HEK293T (cell line): ENCODE results near the gene GFRA1.

ENCODE experiments used
- CTCF ChIA-PET: fragments of 350-600 bp; formaldehyde crosslinking; extraction: SDS; loops from one replicate; lab custom pipeline; 2021; ENCODE audit warnings: antibody characterized with exemption, inconsistent platforms; lab: Yijun Ruan, JAX
- POLR2A ChIA-PET: fragments of 350-600 bp; formaldehyde crosslinking; extraction: SDS; loops from one replicate; lab custom pipeline; 2020; ENCODE audit warnings: antibody characterized with exemption, inconsistent platforms; lab: Yijun Ruan, JAX
- DNase-seq: peaks from one replicate; pipeline ENCODE4 v3.0.0; 2012; ENCODE audit warnings: mixed read lengths; ENCODE audit errors: extremely low spot score
- ARNT ChIP-seq: fragments of 450-650 bp; IDR thresholded peaks from 2 replicates; pipeline ENCODE4 v1.6.1; 2017; ENCODE audit warnings: mild to moderate bottlenecking
- BHLHE40 ChIP-seq: fragments of 450-650 bp; IDR thresholded peaks from 2 replicates; pipeline ENCODE4 v1.6.1; 2016; ENCODE audit warnings: mild to moderate bottlenecking, moderate library complexity, borderline replicate concordance
- CTBP1 ChIP-seq: fragments of 450-650 bp; IDR thresholded peaks from 2 replicates; pipeline ENCODE4 v1.6.1; 2016; ENCODE audit warnings: borderline replicate concordance
- ELF4 ChIP-seq: fragments of 450-650 bp; IDR thresholded peaks from 2 replicates; pipeline ENCODE4 v1.6.1; 2017; ENCODE audit warnings: antibody characterized with exemption
- FOXA1 ChIP-seq: fragments of 450-650 bp; IDR thresholded peaks from 2 replicates; pipeline ENCODE4 v1.6.1; 2016; ENCODE audit warnings: mild to moderate bottlenecking
- FOXK2 ChIP-seq: fragments of 450-650 bp; IDR thresholded peaks from 2 replicates; pipeline ENCODE4 v1.6.1; 2016; ENCODE audit warnings: mild to moderate bottlenecking
- FOXM1 ChIP-seq: fragments of 450-650 bp; IDR thresholded peaks from 2 replicates; pipeline ENCODE4 v1.6.1; 2017; ENCODE audit warnings: mild to moderate bottlenecking, borderline replicate concordance
- HDGF ChIP-seq: fragments of 450-650 bp; IDR thresholded peaks from 2 replicates; pipeline ENCODE4 v1.6.1; 2017; ENCODE audit warnings: antibody characterized with exemption, borderline replicate concordance
- L3MBTL2 ChIP-seq: fragments of 450-650 bp; conservative IDR thresholded peaks from 2 replicates; pipeline ENCODE4 v1.6.1; 2016; ENCODE audit warnings: mild to moderate bottlenecking
- LEF1 ChIP-seq: fragments of 450-650 bp; IDR thresholded peaks from 2 replicates; pipeline ENCODE4 v1.6.1; 2017; ENCODE audit warnings: mild to moderate bottlenecking, borderline replicate concordance
- NFRKB ChIP-seq: fragments of 450-650 bp; IDR thresholded peaks from 2 replicates; pipeline ENCODE4 v1.6.1; 2016; ENCODE audit warnings: mild to moderate bottlenecking, moderate library complexity
- SP1 ChIP-seq: fragments of 450-650 bp; IDR thresholded peaks from 2 replicates; pipeline ENCODE4 v1.6.1; 2017
- SUZ12 ChIP-seq: fragments of 450-650 bp; IDR thresholded peaks from 2 replicates; pipeline ENCODE4 v1.6.1; 2016; ENCODE audit warnings: mild to moderate bottlenecking
- TARDBP ChIP-seq: fragments of 450-650 bp; IDR thresholded peaks from 2 replicates; pipeline ENCODE4 v1.6.1; 2016
- ZNF384 ChIP-seq: fragments of 450-650 bp; IDR thresholded peaks from 2 replicates; pipeline ENCODE4 v1.6.1; 2016
- TF ChIP-seq, protein P1 (sequence below): fragments of 450-650 bp; IDR thresholded peaks from 2 replicates; pipeline ENCODE4 v1.6.1; 2016

GFRA1 gene

DNA sequence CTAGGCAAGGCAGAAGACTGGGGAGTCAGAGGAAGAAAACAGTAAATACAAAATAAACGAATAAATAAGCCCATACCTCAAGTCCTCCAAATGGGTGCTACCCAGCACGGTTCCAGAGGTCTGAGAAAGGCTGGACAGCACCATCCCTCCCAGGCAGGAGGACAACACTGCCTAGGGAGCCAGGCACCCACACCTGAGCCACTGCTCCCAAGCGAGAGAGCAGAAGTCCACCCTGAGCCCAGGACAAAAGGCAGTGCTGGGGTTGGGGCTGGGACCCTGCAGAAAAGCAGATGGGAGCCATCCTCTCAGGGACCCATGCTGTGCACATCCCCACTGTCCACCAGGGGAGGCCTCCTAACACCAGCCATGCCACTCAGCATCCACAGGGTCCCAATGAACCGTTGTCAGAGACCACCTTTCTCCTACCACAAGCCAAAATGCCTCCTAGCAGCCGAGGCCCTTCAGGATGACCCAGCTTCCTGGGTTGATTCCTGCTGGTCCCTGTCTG is 16.2 kb downstream of the GFRA1 start:
- no peak for DNase-seq
- no peak for TF ChIP-seq L3MBTL2
- TF ChIP-seq LEF1: no peak
- no peak for TF ChIP-seq NFRKB
- no peak for TF ChIP-seq ELF4
- TF ChIP-seq, protein P1, sequence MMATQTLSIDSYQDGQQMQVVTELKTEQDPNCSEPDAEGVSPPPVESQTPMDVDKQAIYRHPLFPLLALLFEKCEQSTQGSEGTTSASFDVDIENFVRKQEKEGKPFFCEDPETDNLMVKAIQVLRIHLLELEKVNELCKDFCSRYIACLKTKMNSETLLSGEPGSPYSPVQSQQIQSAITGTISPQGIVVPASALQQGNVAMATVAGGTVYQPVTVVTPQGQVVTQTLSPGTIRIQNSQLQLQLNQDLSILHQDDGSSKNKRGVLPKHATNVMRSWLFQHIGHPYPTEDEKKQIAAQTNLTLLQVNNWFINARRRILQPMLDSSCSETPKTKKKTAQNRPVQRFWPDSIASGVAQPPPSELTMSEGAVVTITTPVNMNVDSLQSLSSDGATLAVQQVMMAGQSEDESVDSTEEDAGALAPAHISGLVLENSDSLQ: no peak
- TF ChIP-seq FOXM1: no peak
- TF ChIP-seq HDGF: no peak
- no peak for TF ChIP-seq TARDBP
- no peak for TF ChIP-seq ZNF384
- TF ChIP-seq FOXK2: no peak
- no peak for TF ChIP-seq SUZ12
- TF ChIP-seq FOXA1: no peak
- no peak for TF ChIP-seq ARNT
- no peak for TF ChIP-seq BHLHE40
- no peak for TF ChIP-seq SP1
- TF ChIP-seq CTBP1: no peak
- CTCF ChIA-PET: no interaction called here
- POLR2A ChIA-PET: no interaction called here

DNA sequence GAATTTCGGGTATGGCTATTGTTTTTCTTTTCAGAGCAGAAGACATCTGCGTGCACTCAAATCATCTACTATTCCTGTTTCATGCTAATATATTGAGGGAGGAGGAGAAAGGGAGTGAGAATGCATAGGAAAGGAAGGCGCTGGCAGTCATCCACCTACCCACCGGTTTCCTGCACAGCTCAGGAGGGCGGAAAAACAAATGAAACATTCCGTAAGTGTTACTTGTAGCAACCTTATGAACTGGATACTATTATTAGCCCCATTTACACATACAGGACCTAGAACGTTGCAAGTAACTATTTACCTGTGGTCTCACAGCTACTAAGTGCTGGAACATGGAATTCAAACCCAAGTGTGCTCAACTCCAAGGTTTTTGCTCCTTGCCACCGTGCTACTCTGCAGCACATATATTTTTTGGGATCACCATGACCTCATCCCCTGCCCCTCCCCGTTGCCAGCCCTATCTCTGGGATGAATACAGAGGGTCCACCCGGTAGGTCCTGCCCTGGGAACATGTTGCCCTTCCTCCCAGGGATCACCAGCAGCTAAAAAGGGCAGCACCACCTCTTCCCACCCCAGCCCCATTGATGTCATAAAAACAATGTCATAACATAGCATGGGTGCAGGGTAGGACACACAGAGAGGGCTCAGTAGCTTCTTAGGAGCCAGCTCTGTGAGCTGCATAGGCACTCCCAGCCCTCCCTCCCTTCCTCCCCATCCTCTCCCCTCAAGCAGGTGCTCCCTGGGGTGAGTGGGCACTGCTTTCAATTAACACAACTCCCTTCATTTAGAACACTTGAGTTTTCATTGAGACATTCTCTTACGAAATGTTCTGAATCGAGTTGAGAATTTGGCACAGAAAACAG is 16.9 kb downstream of the GFRA1 start:
- no peak for TF ChIP-seq ELF4
- no peak for TF ChIP-seq L3MBTL2
- ChIA-PET CTCF (no interaction called here), POLR2A (no interaction called here)
- DNase-seq: no peak

DNA sequence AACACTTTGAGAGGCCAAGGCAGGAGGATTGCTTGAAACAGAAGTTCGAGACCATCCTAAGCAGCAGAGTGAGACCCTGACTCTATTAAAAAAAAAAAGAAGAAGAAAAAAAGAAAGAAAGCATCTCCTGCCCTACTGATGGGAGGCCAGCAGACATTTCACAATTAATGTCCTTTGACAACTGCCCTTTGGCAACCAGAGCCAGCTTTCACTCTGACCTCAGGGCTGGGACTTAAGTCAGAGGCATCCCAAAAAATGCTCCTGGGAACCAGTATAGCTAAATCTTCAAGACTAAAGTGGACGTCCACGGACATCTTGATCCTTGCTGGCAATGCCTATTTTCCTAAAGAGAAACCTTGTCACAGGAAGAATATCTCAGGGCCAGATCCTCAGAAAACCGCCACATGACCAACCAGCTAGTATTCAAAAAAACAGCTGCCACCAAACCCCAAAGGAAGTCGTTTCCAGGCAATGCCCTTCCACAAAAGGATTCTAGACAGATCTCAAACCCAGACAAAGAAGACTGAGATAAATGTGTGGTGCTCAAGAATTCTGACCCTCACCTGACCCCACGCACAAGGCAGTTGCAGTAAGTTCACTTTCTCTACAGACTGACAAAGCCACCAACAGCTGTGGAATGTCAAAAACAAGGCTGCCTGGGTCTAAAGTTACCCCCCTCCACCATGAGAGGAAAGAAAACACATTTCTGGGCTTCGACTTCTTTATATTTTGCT is 18.4 kb downstream of the GFRA1 start:
- ChIA-PET CTCF (no interaction called here), POLR2A (no interaction called here)
- TF ChIP-seq FOXK2: no peak
- TF ChIP-seq SUZ12: no peak
- TF ChIP-seq, protein P1: no peak
- TF ChIP-seq ZNF384: no peak
- TF ChIP-seq FOXA1: no peak
- TF ChIP-seq BHLHE40: no peak
- no peak for TF ChIP-seq NFRKB
- no peak for TF ChIP-seq LEF1
- no peak for TF ChIP-seq ELF4
- TF ChIP-seq HDGF: no peak
- TF ChIP-seq FOXM1: no peak
- no peak for DNase-seq

DNA sequence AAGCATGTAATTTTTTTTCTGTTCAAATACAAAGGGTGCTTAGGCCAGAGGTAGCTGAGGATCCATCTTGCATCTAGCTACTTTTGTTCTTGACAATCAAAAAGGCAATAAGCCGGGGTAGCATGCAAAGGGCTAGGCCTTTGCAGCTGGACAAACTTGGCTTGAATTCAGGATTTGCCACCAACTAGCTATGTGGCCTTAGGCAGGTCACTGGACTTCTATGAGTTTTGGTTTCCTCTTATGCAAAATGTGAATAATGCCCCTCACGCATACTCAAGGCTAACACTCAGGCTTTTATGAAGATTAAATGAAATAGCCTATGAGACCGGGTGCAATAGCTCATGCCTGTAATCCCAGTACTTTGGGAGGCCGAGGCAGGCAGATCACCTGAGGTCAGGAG is 19.3 kb downstream of the GFRA1 start:
- ChIA-PET CTCF (no interaction called here), POLR2A (no interaction called here)

DNA sequence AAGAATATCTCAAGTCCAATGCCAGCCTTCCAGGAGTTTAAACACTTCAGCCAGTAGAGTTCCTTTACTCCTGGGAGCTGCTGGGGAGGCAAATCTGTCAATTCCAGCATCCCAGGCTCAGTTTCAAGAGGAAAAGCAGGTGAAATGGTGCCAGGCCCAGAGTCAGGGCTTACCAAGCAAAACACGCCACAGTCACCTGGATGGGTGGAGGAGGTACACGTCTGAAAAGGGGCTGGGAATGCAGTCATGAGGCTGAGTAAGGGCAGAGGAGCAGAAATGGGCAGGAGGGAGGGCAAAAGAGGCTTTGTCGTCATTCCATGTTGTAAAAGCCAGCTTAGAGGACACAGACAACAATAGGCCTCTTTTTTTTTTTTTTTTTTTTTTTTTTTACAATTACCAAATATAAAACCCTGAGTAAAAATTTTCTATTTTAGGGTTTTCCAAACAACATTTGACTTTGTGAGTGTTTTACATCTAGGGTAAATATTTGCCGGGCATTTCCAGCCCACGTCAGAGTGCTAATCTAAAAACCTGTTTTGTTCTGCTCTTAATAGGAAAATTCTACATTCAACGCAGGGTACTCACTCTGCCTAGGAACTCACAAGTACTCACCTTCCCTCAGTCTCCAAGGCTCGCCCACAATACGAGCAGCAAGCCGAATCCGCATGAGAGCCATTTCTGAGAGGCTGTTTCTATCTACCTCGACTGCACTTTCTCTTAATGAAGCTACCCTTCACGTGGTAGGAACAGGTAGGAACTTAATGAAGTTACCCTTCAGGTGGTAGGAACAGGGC is 21.2 kb downstream of the GFRA1 start:
- ChIA-PET POLR2A (no interaction called here), CTCF (no interaction called here)
- no peak for DNase-seq
- TF ChIP-seq ELF4: no peak
- TF ChIP-seq HDGF: no peak
- TF ChIP-seq LEF1: no peak
- no peak for TF ChIP-seq NFRKB
- no peak for TF ChIP-seq TARDBP
- TF ChIP-seq CTBP1: no peak
- no peak for TF ChIP-seq L3MBTL2
- no peak for TF ChIP-seq SP1
- no peak for TF ChIP-seq FOXA1
- TF ChIP-seq FOXK2: no peak
- no peak for TF ChIP-seq FOXM1
- no peak for TF ChIP-seq BHLHE40
- no peak for TF ChIP-seq ZNF384
- TF ChIP-seq SUZ12: no peak
- TF ChIP-seq, protein P1: no peak

More for the DNA sequence above, 19.3 kb downstream of the GFRA1 start:
- DNase-seq: no peak
- TF ChIP-seq FOXK2: no peak
- TF ChIP-seq LEF1: no peak
- no peak for TF ChIP-seq SP1
- TF ChIP-seq TARDBP: no peak

DNA sequence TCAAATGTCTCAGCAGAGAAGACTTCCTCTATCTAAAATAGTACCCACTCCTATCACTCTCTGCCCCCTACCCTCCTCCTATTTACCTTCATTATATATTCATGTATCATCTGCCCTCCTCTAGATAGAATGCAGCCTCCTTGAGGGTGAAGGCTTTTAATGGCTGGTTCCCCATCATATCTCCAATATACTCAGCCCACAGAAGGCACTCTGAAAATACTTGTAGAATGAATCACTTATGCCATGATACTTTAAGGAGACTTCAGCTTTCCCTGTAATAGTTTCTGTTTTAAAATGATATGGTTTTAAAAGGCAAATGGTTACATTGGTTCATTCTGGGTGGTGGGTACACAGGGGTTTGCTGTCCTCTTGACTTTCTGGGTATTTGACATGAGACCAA is 25.3 kb downstream of the GFRA1 start:
- DNase-seq: no peak
- CTCF ChIA-PET: no interaction called here
- POLR2A ChIA-PET: no interaction called here
- TF ChIP-seq, protein P1: no peak
- TF ChIP-seq BHLHE40: no peak
- no peak for TF ChIP-seq FOXK2
- TF ChIP-seq ARNT: no peak
- no peak for TF ChIP-seq SP1
- no peak for TF ChIP-seq SUZ12
- no peak for TF ChIP-seq CTBP1
- no peak for TF ChIP-seq NFRKB
- TF ChIP-seq FOXM1: no peak
- no peak for TF ChIP-seq L3MBTL2
- no peak for TF ChIP-seq ZNF384
- TF ChIP-seq LEF1: no peak
- no peak for TF ChIP-seq ELF4
- no peak for TF ChIP-seq FOXA1
- TF ChIP-seq HDGF: no peak
- no peak for TF ChIP-seq TARDBP
